Measurements from ENCODE around the gene BRSK1. TPM values are rescaled to one million over a fixed set of nuclear protein-coding genes. Genes with fewer than 3 reads are reported as not detected.

The BRSK1 gene
- total and polyA plus RNA-seq, 2 of the 8 experiments (the other 6 are each of a cell fraction or from before 2014, with no cell fraction given): 27.6 to 32.7 TPM

DNA sequence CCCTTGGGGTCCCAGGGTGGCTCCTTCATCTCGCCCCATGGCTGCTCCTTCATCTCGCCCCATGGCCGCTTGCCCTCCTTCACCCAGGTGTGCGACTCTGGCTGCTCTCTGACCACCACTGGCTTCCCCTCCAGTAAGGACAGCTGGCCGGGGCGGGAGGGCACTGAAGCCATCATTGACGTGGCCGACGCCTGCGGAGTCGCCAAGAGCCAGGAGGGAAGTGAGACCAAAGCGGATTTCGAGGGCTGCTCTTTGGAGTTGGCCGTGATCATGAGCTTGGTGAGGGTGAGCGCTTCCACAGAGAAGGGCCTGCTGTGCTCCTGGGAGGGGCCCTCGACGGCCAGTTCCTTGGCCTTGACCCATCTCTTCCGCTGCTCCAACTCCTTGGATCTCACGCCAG is 74.7 kb downstream of the BRSK1 start (continued):
- TF ChIP-seq, protein P1, sequence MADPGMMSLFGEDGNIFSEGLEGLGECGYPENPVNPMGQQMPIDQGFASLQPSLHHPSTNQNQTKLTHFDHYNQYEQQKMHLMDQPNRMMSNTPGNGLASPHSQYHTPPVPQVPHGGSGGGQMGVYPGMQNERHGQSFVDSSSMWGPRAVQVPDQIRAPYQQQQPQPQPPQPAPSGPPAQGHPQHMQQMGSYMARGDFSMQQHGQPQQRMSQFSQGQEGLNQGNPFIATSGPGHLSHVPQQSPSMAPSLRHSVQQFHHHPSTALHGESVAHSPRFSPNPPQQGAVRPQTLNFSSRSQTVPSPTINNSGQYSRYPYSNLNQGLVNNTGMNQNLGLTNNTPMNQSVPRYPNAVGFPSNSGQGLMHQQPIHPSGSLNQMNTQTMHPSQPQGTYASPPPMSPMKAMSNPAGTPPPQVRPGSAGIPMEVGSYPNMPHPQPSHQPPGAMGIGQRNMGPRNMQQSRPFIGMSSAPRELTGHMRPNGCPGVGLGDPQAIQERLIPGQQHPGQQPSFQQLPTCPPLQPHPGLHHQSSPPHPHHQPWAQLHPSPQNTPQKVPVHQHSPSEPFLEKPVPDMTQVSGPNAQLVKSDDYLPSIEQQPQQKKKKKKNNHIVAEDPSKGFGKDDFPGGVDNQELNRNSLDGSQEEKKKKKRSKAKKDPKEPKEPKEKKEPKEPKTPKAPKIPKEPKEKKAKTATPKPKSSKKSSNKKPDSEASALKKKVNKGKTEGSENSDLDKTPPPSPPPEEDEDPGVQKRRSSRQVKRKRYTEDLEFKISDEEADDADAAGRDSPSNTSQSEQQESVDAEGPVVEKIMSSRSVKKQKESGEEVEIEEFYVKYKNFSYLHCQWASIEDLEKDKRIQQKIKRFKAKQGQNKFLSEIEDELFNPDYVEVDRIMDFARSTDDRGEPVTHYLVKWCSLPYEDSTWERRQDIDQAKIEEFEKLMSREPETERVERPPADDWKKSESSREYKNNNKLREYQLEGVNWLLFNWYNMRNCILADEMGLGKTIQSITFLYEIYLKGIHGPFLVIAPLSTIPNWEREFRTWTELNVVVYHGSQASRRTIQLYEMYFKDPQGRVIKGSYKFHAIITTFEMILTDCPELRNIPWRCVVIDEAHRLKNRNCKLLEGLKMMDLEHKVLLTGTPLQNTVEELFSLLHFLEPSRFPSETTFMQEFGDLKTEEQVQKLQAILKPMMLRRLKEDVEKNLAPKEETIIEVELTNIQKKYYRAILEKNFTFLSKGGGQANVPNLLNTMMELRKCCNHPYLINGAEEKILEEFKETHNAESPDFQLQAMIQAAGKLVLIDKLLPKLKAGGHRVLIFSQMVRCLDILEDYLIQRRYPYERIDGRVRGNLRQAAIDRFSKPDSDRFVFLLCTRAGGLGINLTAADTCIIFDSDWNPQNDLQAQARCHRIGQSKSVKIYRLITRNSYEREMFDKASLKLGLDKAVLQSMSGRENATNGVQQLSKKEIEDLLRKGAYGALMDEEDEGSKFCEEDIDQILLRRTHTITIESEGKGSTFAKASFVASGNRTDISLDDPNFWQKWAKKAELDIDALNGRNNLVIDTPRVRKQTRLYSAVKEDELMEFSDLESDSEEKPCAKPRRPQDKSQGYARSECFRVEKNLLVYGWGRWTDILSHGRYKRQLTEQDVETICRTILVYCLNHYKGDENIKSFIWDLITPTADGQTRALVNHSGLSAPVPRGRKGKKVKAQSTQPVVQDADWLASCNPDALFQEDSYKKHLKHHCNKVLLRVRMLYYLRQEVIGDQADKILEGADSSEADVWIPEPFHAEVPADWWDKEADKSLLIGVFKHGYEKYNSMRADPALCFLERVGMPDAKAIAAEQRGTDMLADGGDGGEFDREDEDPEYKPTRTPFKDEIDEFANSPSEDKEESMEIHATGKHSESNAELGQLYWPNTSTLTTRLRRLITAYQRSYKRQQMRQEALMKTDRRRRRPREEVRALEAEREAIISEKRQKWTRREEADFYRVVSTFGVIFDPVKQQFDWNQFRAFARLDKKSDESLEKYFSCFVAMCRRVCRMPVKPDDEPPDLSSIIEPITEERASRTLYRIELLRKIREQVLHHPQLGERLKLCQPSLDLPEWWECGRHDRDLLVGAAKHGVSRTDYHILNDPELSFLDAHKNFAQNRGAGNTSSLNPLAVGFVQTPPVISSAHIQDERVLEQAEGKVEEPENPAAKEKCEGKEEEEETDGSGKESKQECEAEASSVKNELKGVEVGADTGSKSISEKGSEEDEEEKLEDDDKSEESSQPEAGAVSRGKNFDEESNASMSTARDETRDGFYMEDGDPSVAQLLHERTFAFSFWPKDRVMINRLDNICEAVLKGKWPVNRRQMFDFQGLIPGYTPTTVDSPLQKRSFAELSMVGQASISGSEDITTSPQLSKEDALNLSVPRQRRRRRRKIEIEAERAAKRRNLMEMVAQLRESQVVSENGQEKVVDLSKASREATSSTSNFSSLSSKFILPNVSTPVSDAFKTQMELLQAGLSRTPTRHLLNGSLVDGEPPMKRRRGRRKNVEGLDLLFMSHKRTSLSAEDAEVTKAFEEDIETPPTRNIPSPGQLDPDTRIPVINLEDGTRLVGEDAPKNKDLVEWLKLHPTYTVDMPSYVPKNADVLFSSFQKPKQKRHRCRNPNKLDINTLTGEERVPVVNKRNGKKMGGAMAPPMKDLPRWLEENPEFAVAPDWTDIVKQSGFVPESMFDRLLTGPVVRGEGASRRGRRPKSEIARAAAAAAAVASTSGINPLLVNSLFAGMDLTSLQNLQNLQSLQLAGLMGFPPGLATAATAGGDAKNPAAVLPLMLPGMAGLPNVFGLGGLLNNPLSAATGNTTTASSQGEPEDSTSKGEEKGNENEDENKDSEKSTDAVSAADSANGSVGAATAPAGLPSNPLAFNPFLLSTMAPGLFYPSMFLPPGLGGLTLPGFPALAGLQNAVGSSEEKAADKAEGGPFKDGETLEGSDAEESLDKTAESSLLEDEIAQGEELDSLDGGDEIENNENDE (IDR thresholded peaks at IDR 0.05; ENCODE audit: insufficient replicate concordance, low read length): no peak
- TF ChIP-seq NANOG (IDR thresholded peaks at IDR 0.05; ENCODE audit: insufficient read depth, low read depth, low read length, poor library complexity, severe bottlenecking) (no peak), CBX8 (IDR thresholded peaks at IDR 0.05; ENCODE audit: borderline replicate concordance, low read depth, low read length) (no peak), FOSL1 (IDR thresholded peaks at IDR 0.05; ENCODE audit: insufficient read depth, low read depth, low read length) (no peak), TEAD4 (IDR thresholded peaks at IDR 0.05; ENCODE audit: low read depth, low read length) (no peak), SP4 (IDR thresholded peaks at IDR 0.05; ENCODE audit: low read length) (no peak), CREB1 (IDR thresholded peaks at IDR 0.05) (no peak), SIN3A (conservative IDR thresholded peaks at IDR 0.05 in 1 of 2, IDR thresholded peaks at IDR 0.05 in 1 of 2; ENCODE audit: low read depth in 1 of 2, low read length in 2 of 2) (no peak)
- TF ChIP-seq, protein P2, sequence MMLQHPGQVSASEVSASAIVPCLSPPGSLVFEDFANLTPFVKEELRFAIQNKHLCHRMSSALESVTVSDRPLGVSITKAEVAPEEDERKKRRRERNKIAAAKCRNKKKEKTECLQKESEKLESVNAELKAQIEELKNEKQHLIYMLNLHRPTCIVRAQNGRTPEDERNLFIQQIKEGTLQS (IDR thresholded peaks at IDR 0.05; ENCODE audit: insufficient read depth, low read depth, low read length): no peak
